Measurements from ENCODE around the gene RGL4. TPM values are rescaled to one million over a fixed set of nuclear protein-coding genes. Genes with fewer than 3 reads are reported as not detected.

The RGL4 gene
- total and polyA plus RNA-seq, 2 of the 8 experiments (the other 6 are each of a cell fraction or from before 2014, with no cell fraction given), result not detected

DNA sequence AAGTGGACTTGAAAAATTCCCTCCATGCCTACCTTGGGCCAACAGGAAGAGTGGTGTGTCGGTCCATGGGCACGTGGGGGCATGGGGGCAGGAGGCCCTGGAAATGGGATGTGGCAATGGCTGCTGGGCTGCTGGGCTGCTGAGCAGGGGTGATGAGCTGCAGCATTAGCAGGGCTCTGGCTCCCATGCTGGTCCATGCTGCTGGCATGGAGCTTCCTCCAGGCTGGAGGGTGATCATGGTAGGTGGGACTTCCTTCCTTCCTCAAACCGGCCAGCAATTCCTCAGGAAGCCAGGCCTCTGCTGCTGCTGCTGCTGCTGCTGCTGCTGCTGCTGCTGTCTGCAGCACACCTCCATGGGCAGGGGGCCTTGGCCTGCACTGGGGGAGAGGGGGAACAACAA is 4.3 kb downstream of the RGL4 start (continued):
- TF ChIP-seq, protein P1, sequence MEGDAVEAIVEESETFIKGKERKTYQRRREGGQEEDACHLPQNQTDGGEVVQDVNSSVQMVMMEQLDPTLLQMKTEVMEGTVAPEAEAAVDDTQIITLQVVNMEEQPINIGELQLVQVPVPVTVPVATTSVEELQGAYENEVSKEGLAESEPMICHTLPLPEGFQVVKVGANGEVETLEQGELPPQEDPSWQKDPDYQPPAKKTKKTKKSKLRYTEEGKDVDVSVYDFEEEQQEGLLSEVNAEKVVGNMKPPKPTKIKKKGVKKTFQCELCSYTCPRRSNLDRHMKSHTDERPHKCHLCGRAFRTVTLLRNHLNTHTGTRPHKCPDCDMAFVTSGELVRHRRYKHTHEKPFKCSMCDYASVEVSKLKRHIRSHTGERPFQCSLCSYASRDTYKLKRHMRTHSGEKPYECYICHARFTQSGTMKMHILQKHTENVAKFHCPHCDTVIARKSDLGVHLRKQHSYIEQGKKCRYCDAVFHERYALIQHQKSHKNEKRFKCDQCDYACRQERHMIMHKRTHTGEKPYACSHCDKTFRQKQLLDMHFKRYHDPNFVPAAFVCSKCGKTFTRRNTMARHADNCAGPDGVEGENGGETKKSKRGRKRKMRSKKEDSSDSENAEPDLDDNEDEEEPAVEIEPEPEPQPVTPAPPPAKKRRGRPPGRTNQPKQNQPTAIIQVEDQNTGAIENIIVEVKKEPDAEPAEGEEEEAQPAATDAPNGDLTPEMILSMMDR (IDR thresholded peaks at IDR 0.05; ENCODE audit: control extremely low read depth in 1 of 3, insufficient read depth in 1 of 3, low read depth in 1 of 3, low read length in 3 of 3), result no peak

Data from H1 (cell line).